Measurements from ENCODE around the gene MMP20. TPM values are rescaled to one million over a fixed set of nuclear protein-coding genes. Genes with fewer than 3 reads are reported as not detected.

Gene MMP20
- total RNA-seq, 1 experiment from 2014 or later, result not detected

DNA sequence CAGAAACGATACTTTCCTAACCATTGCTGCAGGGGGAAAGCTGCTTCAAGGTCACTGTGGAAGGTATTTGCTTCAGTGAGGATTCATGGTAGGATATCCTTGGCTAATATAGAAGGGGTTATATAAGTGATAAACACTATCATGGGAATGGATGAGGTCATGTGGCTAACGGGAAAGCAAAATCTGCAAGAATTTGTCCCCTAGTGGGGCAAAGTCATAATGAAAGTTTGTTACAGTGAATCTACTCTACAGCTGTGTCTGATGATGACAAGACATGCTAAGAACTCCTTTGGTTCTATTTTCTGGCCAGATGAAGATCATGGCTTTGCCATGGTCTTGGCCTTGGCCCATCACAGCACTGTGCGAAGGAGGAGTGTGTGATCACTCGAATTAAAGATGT, 13.8 kb downstream of the MMP20 start:
- peaks cover 33% of the 10 kb centered on the region for H3K4me1 ChIP-seq (ENCODE audit: control insufficient read depth, insufficient read depth, low read length)
- no peak for TF ChIP-seq SIN3A (IDR thresholded peaks at IDR 0.05; ENCODE audit: borderline replicate concordance, insufficient read depth, low read depth, low read length)
- TF ChIP-seq, protein P1, sequence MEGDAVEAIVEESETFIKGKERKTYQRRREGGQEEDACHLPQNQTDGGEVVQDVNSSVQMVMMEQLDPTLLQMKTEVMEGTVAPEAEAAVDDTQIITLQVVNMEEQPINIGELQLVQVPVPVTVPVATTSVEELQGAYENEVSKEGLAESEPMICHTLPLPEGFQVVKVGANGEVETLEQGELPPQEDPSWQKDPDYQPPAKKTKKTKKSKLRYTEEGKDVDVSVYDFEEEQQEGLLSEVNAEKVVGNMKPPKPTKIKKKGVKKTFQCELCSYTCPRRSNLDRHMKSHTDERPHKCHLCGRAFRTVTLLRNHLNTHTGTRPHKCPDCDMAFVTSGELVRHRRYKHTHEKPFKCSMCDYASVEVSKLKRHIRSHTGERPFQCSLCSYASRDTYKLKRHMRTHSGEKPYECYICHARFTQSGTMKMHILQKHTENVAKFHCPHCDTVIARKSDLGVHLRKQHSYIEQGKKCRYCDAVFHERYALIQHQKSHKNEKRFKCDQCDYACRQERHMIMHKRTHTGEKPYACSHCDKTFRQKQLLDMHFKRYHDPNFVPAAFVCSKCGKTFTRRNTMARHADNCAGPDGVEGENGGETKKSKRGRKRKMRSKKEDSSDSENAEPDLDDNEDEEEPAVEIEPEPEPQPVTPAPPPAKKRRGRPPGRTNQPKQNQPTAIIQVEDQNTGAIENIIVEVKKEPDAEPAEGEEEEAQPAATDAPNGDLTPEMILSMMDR (IDR thresholded peaks at IDR 0.05), result peak; percentile 15
- in situ Hi-C loops (cut with HindIII; ENCODE audit: low pct_unique_long_range_greater_than_20kb, low sequenced_read_pairs) (no loop called here), intact Hi-C loops (cut with micrococcal nuclease; ENCODE audit: unreplicated experiment) (loop anchor here (5.0 kb wide), 3 partner anchors 56 to 324 kb away; no protein-coding TSS in a partner anchor)
- peak overlapping the region; percentile 80 for H3K27ac ChIP-seq (ENCODE audit: low read length)
- H3K4me3 ChIP-seq (ENCODE audit: low read depth in 2 of 2, low read length in 2 of 2), result no peak overlapping the region
- H3K36me3 ChIP-seq (ENCODE audit: control insufficient read depth, insufficient read depth, low read length), result no peaks in the 10 kb centered on the region
- CTCF ChIA-PET, result interaction anchor here (1.3 kb wide), 1 partner anchor 115 kb away, joined by 6 read pairs; no protein-coding TSS in a partner anchor
- no peak for DNase-seq (ENCODE audit: low read depth, low spot score)
- H3K9me3 ChIP-seq (ENCODE audit: control insufficient read depth, insufficient read depth, low read depth, low read length), result no peaks in the 10 kb centered on the region; the same call in 1 of the 2 replicates
- BruUV-seq (replicated peaks), result no TSS peak
- no peaks in the 10 kb centered on the region for H3K27me3 ChIP-seq (ENCODE audit: control insufficient read depth, insufficient read depth, low read length)
- no peak for ATAC-seq
- POLR2A ChIA-PET, result no interaction called here

DNA sequence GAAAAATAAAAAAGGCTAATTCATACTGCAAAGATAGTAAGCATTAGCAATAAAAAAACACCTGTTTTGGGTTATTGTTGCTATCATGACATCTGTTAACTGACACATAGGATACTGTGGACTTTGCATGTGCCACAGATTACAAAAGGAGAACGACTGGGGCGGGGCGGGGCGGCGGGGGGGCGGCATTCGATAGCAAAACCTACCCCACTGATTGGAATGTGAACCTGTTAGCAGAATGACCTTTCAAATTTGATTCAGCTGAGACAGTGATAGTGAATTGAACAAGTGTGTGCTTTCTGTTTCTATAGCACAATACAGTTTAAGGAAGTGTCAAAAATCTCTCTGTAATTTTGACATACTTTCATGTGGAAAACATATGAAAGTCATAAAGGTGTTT, 14.9 kb downstream of the MMP20 start:
- intact Hi-C loops (cut with micrococcal nuclease; ENCODE audit: unreplicated experiment), result loop anchor here (5.0 kb wide), 3 partner anchors 57 to 323 kb away; no protein-coding TSS in a partner anchor
- H3K27ac ChIP-seq (ENCODE audit: low read length), result peak overlapping the region; percentile 93; the same call in 1 of the 2 replicates
- in situ Hi-C loops (cut with HindIII; ENCODE audit: low pct_unique_long_range_greater_than_20kb, low sequenced_read_pairs), result no loop called here
- peaks cover 26% of the 10 kb centered on the region for H3K4me1 ChIP-seq (ENCODE audit: control insufficient read depth, insufficient read depth, low read length)
- H3K9me3 ChIP-seq (ENCODE audit: control insufficient read depth, insufficient read depth, low read depth, low read length), result no peaks in the 10 kb centered on the region; the same call in 1 of the 2 replicates
- POLR2A ChIA-PET, result no interaction called here
- no peak overlapping the region for H3K4me3 ChIP-seq (ENCODE audit: low read depth in 2 of 2, low read length in 2 of 2)
- DNase-seq (ENCODE audit: low read depth, low spot score) (no peak), ATAC-seq (no peak)
- TF ChIP-seq, protein P1 (IDR thresholded peaks at IDR 0.05), result no peak
- TF ChIP-seq, protein P2, sequence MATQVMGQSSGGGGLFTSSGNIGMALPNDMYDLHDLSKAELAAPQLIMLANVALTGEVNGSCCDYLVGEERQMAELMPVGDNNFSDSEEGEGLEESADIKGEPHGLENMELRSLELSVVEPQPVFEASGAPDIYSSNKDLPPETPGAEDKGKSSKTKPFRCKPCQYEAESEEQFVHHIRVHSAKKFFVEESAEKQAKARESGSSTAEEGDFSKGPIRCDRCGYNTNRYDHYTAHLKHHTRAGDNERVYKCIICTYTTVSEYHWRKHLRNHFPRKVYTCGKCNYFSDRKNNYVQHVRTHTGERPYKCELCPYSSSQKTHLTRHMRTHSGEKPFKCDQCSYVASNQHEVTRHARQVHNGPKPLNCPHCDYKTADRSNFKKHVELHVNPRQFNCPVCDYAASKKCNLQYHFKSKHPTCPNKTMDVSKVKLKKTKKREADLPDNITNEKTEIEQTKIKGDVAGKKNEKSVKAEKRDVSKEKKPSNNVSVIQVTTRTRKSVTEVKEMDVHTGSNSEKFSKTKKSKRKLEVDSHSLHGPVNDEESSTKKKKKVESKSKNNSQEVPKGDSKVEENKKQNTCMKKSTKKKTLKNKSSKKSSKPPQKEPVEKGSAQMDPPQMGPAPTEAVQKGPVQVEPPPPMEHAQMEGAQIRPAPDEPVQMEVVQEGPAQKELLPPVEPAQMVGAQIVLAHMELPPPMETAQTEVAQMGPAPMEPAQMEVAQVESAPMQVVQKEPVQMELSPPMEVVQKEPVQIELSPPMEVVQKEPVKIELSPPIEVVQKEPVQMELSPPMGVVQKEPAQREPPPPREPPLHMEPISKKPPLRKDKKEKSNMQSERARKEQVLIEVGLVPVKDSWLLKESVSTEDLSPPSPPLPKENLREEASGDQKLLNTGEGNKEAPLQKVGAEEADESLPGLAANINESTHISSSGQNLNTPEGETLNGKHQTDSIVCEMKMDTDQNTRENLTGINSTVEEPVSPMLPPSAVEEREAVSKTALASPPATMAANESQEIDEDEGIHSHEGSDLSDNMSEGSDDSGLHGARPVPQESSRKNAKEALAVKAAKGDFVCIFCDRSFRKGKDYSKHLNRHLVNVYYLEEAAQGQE (IDR thresholded peaks at IDR 0.05; ENCODE audit: insufficient read depth in 1 of 2, low read depth in 2 of 2, low read length in 1 of 2), result no peak
- TF ChIP-seq POLR2AphosphoS5 (IDR thresholded peaks at IDR 0.05; ENCODE audit: low read depth, low read length) (no peak), TCF7L2 (IDR thresholded peaks at IDR 0.05; ENCODE audit: low read depth, low read length) (no peak), SIN3A (IDR thresholded peaks at IDR 0.05; ENCODE audit: borderline replicate concordance, insufficient read depth, low read depth, low read length) (no peak)
- CTCF ChIA-PET, result interaction anchor here (1.0 to 1.3 kb wide), 2 partner anchors 56 to 114 kb away, joined by 6 to 7 read pairs; no protein-coding TSS in a partner anchor
- no peaks in the 10 kb centered on the region for H3K36me3 ChIP-seq (ENCODE audit: control insufficient read depth, insufficient read depth, low read length)
- H3K27me3 ChIP-seq (ENCODE audit: control insufficient read depth, insufficient read depth, low read length), result no peaks in the 10 kb centered on the region
- no TSS peak for BruUV-seq (replicated peaks)
